ENCODE data around the gene NENF. TPM values are rescaled to one million over a fixed set of nuclear protein-coding genes. Genes with fewer than 3 reads are reported as not detected.

The NENF gene
- 4.8 and 7.9 TPM in 2 replicates for polyA plus RNA-seq
- polyA minus RNA-seq: 1.2 and 2.9 TPM in 2 replicates

GRCh38 chr1:212432661-212433576, at the start of gene NENF:
Gene NENF, plus strand, starts transcription at chr1:212432920. Its CDS starts 24 bp downstream, at chr1:212432944.
- H3K9ac ChIP-seq (ENCODE audit: low read length): peak within 1 kb of the TSS; percentile 44

More at GRCh38 chr1:212432661-212433576, at the start of gene NENF:
- TF ChIP-seq TAF1 (IDR thresholded peaks at IDR 0.05; ENCODE audit: low read depth) (no peak), EZH2 (IDR thresholded peaks at IDR 0.05; ENCODE audit: borderline replicate concordance, insufficient read depth, low read length, poor library complexity, severe bottlenecking) (no peak), CTCF (IDR thresholded peaks at IDR 0.05; ENCODE audit: poor library complexity, severe bottlenecking) (no peak), EP300 (conservative IDR thresholded peaks at IDR 0.05; ENCODE audit: poor library complexity, severe bottlenecking) (no peak), SMC3 (conservative IDR thresholded peaks at IDR 0.05; ENCODE audit: poor library complexity) (no peak), REST (IDR thresholded peaks at IDR 0.05; ENCODE audit: borderline replicate concordance) (no peak), MXI1 (conservative IDR thresholded peaks at IDR 0.05; ENCODE audit: poor library complexity, severe bottlenecking) (no peak), POLR2AphosphoS5 (IDR thresholded peaks at IDR 0.05) (no peak), RAD21 (conservative IDR thresholded peaks at IDR 0.05) (no peak)
- Histone ChIP-seq H3K27me3 (ENCODE audit: insufficient read depth, low read depth, low read length) (peaks cover 6% of the 10 kb centered on the region), H3K27ac (ENCODE audit: low read length) (no peak within 1 kb of the TSS), H4K20me1 (ENCODE audit: insufficient read depth) (no peaks in the 10 kb centered on the region), H3K4me3 (ENCODE audit: low read length) (peak within 1 kb of the TSS; percentile 58), H3K9me3 (ENCODE audit: low read length) (no peaks in the 10 kb centered on the region), H3K9me2 (ENCODE audit: insufficient read depth, low read length) (no peaks in the 10 kb centered on the region), H3F3A (ENCODE audit: insufficient read depth, low read length, poor library complexity, severe bottlenecking) (no peaks in the 10 kb centered on the region), H3K4me2 (ENCODE audit: low read length) (no peak within 1 kb of the TSS), H2AFZ (ENCODE audit: low read depth, low read length) (no peak within 1 kb of the TSS), H3K79me2 (replicated peaks; ENCODE audit: insufficient read depth, low read length) (no peaks in the 10 kb centered on the region), H3K36me3 (ENCODE audit: insufficient read depth, low read length) (no peaks in the 10 kb centered on the region)

Data from neural cell (in vitro differentiated cells).